Nasal cavity respiratory epithelium epithelial cell of viscerocranial mucosa (primary cell): ENCODE data around the gene ZNF574. TPM values are rescaled to one million over a fixed set of nuclear protein-coding genes. Genes with fewer than 3 reads are reported as not detected.

Experiments used
- total RNA-seq: library from RNA; depleted of rRNA; stranded (reverse); fragments of >200 nt; gene quantifications from 2 replicates; pipeline ENCODE4 v1.2.3, GENCODE V29; 2014

The ZNF574 gene
- total RNA-seq = 11.6 and 18.8 TPM in 2 replicates

GRCh38 chr19:42075616-42076379, at the start of gene ZNF574:
TSS of gene ZNF574 (plus strand) at chr19:42076166. CDS start at chr19:42078607, 2,441 bp downstream.

GRCh38 chr19:42069619-42070351, 6.2 kb upstream of the ZNF574 start, which contains the start of gene GRIK5:
TSS of gene GRIK5 (minus strand) at chr19:42070206. CDS start at chr19:42065770, 4,436 bp downstream.

Other genes with a start within 250 kb of the ZNF574 start
- gene LYPD4, start 231.5 kb upstream of the ZNF574 start, total RNA-seq = not detected in 2 replicates
- not detected in 2 replicates for gene DMRTC2, start 231.1 kb upstream of the ZNF574 start, total RNA-seq
- gene RPS19, start 215.9 kb upstream of the ZNF574 start, total RNA-seq = 918 and 1,104 TPM in 2 replicates
- 0.07 TPM in 1 of 2 replicates, not detected in the other for gene CD79A, start 198.9 kb upstream of the ZNF574 start, total RNA-seq
- 27.3 and 30.3 TPM in 2 replicates for gene ARHGEF1, start 193.0 kb upstream of the ZNF574 start, total RNA-seq
- gene ERFL, start 147.7 kb upstream of the ZNF574 start, total RNA-seq = under 0.01 and 0.14 TPM in 2 replicates
- 45.1 TPM in 2 replicates for gene RABAC1, start 116.8 kb upstream of the ZNF574 start, total RNA-seq
- gene ATP1A3, start 81.9 kb upstream of the ZNF574 start, total RNA-seq = under 0.01 and 0.14 TPM in 2 replicates
- gene GRIK5, start 6.0 kb upstream of the ZNF574 start, total RNA-seq = 0.28 and 0.34 TPM in 2 replicates
- gene POU2F2, start 56.3 kb downstream of the ZNF574 start, total RNA-seq = 0.34 and 2.7 TPM in 2 replicates
- 25.7 and 28.7 TPM in 2 replicates for gene DEDD2, start 141.5 kb downstream of the ZNF574 start, total RNA-seq
- gene ZNF526, start 144.1 kb downstream of the ZNF574 start, total RNA-seq = 8.2 and 13.2 TPM in 2 replicates
- 15.7 and 34.8 TPM in 2 replicates for gene GSK3A, start 166.4 kb downstream of the ZNF574 start, total RNA-seq
- 15.0 and 25.1 TPM in 2 replicates for gene ERF, start 179.0 kb downstream of the ZNF574 start, total RNA-seq
- 12.3 and 50.7 TPM in 2 replicates for gene CIC, start 193.1 kb downstream of the ZNF574 start, total RNA-seq
- gene PRR19, start 226.0 kb downstream of the ZNF574 start, total RNA-seq = under 0.01 and 1.1 TPM in 2 replicates
- gene PAFAH1B3, start 226.5 kb downstream of the ZNF574 start, total RNA-seq = 16.1 and 45.3 TPM in 2 replicates
- gene TMEM145, start 237.1 kb downstream of the ZNF574 start, total RNA-seq = not detected in 2 replicates
- gene MEGF8, start 249.5 kb downstream of the ZNF574 start, total RNA-seq = 14.7 and 61.8 TPM in 2 replicates